Measurements from ENCODE around the gene MIPOL1.

MIPOL1 gene

DNA sequence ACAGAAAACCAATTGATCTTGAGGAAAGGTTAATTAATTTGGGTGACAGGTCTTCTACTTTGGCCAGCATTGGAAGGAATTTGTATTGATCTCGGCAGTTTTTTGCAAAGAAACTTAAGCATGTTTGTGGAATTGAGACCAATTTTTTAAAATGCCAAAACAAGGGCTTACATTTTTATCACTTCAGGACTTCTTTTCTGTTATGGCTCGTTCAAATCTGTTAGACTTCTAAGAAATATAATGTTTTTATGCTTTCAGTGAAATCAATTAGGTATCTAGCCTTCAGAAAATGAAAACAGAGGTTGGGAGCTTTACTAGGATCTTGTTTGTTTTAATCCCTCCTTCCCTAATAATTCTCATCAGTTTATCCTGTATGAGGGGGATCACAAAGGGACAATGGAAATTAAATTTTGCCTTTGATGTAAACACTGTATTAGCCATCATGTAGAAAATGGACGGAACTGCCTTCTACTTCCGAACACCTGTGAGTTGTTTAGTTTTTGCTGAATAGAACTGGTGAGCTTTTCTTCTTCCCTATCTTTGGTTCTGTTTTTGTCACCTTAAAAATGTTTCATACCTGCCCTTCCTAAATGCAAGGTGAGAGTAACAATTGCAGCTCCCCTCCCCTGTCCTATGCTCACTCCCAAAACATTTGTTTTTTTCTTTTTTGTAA lies 389.5 kb downstream of the MIPOL1 start:
- in situ Hi-C loops (cut with HindIII; ENCODE audit: low sequenced_read_pairs), result no loop called here
- DNase-seq (ENCODE audit: low read depth, low spot score), result no peak
- no peak for TF ChIP-seq CTCF (IDR thresholded peaks at IDR 0.05; ENCODE audit: low read depth, low read length)
- no peak overlapping the region for H3K4me3 ChIP-seq (ENCODE audit: low read depth, low read length)

- in situ Hi-C loops (cut with HindIII; ENCODE audit: low sequenced_read_pairs), result no loop called here
- H3K4me3 ChIP-seq (ENCODE audit: low read depth, low read length), result no peak overlapping the region
- DNase-seq (ENCODE audit: low read depth, low spot score), result no peak
- TF ChIP-seq CTCF (IDR thresholded peaks at IDR 0.05; ENCODE audit: low read depth, low read length), result no peak
Observed at GRCh38 chr14:37587881-37588666, 390.3 kb downstream of the MIPOL1 start.

- no peak for DNase-seq (ENCODE audit: low read depth, low spot score)
- in situ Hi-C loops (cut with HindIII; ENCODE audit: low sequenced_read_pairs), result no loop called here
- TF ChIP-seq CTCF (IDR thresholded peaks at IDR 0.05; ENCODE audit: low read depth, low read length), result no peak
- H3K4me3 ChIP-seq (ENCODE audit: low read depth, low read length), result no peak overlapping the region
Observed at GRCh38 chr14:37588667-37588955, 390.9 kb downstream of the MIPOL1 start.

DNA sequence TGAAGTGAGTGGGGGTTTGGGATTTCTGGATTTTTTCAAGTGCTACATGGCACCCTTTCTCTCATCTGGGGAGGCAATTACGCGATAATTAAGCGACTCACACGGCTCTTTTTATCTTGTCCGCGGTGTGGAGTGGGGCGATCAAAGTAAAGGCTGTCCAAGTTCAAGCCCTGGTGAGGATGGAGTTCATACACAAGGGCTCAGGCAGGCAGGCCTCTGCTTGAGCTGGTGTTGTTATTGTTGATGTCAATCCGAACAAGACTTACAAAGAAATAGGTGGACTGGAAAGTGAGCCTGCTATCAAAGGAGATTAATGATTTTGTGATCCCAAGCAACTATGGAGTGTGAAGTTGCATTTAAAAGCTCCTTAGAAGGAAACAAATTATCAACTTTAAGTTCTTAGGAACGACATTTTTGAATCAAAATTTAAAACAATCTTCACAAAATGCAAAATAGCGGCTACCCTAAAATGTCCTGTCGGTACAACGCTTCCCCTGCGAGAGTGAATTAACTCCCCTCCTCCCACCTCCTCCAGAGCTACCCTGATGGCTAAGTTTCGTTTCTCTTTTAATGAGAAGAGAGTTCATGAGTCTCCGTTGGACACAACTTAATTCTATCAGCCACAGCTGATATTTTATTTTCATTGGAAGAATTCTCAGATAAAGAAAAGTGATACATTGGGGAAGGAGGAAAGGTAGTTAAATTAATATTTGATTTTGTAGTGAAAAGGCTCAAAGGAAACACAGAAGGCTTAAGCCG lies 391.4 kb downstream of the MIPOL1 start:
- TF ChIP-seq CTCF (IDR thresholded peaks at IDR 0.05; ENCODE audit: low read depth, low read length), result no peak

GRCh38 chr14:37589715-37590427 lies 392.1 kb downstream of the MIPOL1 start:
- in situ Hi-C loops (cut with HindIII; ENCODE audit: low sequenced_read_pairs), result no loop called here
- DNase-seq (ENCODE audit: low read depth, low spot score), result no peak
- no peak for TF ChIP-seq CTCF (IDR thresholded peaks at IDR 0.05; ENCODE audit: low read depth, low read length)
- H3K4me3 ChIP-seq (ENCODE audit: low read depth, low read length), result no peak overlapping the region

More for the DNA sequence above, 391.4 kb downstream of the MIPOL1 start:
- in situ Hi-C loops (cut with HindIII; ENCODE audit: low sequenced_read_pairs), result no loop called here
- H3K4me3 ChIP-seq (ENCODE audit: low read depth, low read length), result no peak overlapping the region
- no peak for DNase-seq (ENCODE audit: low read depth, low spot score)

DNA sequence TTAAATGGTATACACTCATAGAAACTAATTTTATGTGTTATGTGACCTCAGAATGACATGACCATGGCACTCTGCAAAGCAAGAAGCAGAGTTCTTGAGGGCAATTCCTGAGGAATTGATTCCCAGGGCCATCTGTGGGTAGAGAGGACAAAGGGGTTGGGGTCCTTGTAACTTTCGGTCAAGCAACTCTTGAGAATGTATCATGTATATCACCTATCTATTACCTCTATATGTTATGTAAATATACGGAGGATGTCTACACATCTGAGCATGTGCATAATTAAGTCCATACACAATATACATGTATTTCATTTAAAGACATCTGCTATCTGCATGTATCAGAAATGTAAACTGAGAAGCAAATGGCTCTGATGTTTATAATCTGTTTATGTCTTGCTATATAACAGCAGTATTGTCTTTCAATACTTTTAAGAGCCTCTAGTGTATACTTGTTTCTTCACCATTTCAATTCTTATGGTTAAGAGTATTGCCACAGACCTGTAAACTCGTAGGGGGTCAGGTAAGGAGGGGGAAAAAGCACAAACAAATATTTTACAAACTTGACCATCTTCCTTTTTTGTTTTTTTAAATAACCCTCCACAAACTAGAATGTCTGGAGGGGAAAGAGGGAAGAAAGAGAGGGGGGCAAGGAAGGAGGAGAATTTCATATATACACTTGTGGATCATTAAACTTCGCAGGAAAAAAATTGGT lies 392.8 kb downstream of the MIPOL1 start:
- no peak for DNase-seq (ENCODE audit: low read depth, low spot score)
- in situ Hi-C loops (cut with HindIII; ENCODE audit: low sequenced_read_pairs), result no loop called here
- no peak for TF ChIP-seq CTCF (IDR thresholded peaks at IDR 0.05; ENCODE audit: low read depth, low read length)
- H3K4me3 ChIP-seq (ENCODE audit: low read depth, low read length), result no peak overlapping the region
